CD14-positive monocyte (primary cell): ENCODE data around the gene TXNDC17. TPM values are rescaled to one million over a fixed set of nuclear protein-coding genes. Genes with fewer than 3 reads are reported as not detected.
A peak's percentile ranks its signal among the peaks of the same experiment; 100 is the strongest.

ENCODE experiments used
- DNase-seq, 3 donors: peaks; one replicate each; pipeline ENCODE4 v3.0.0-alpha.2; 2011 to 2022
- H2AFZ ChIP-seq: 2 replicates; pipeline ENCODE4 v1.6.0; 2012; ENCODE audit warnings: mild to moderate bottlenecking, low read depth, low read length, inconsistent platforms; ENCODE audit not compliant: insufficient read depth, poor library complexity, severe bottlenecking
- H3K27ac ChIP-seq, 2 donors: 1 replicate in 1 of 2; 2 replicates in 1 of 2; pipeline ENCODE4 v1.5.1; 2012 to 2013; ENCODE audit warnings: low read length in 2 of 2, control low read depth in 1 of 2, inconsistent platforms in 1 of 2, low read depth in 1 of 2, mild to moderate bottlenecking in 1 of 2
- H3K27me3 ChIP-seq, 2 donors: one replicate each; pipeline versions ENCODE4 v1.6.0 to v1.6.1; 2011 to 2013; ENCODE audit warnings: low read length in 2 of 2; ENCODE audit not compliant: control insufficient read depth in 2 of 2, insufficient read depth in 2 of 2
- H3K36me3 ChIP-seq, 2 donors: replicated peaks in 1 of 2; 1 replicate in 1 of 2; 2 replicates in 1 of 2; pipeline versions ENCODE4 v1.5.1 to v1.6.1; 2012 to 2013; ENCODE audit warnings: low read length in 2 of 2, control low read depth in 1 of 2, inconsistent platforms in 1 of 2, mild to moderate bottlenecking in 1 of 2; ENCODE audit not compliant: insufficient read depth in 2 of 2, control insufficient read depth in 1 of 2
- H3K4me1 ChIP-seq, 2 donors: 1 replicate in 1 of 2; 2 replicates in 1 of 2; pipeline versions ENCODE4 v1.5.1 to v1.6.1; 2012 to 2013; ENCODE audit warnings: low read length in 2 of 2, control low read depth in 1 of 2, inconsistent platforms in 1 of 2, mild to moderate bottlenecking in 1 of 2, moderate library complexity in 1 of 2; ENCODE audit not compliant: insufficient read depth in 2 of 2, control insufficient read depth in 1 of 2
- H3K4me2 ChIP-seq: replicated peaks from 2 replicates; pipeline ENCODE3; 2012; ENCODE audit warnings: low read length, moderate library complexity, mild to moderate bottlenecking; ENCODE audit not compliant: poor library complexity, severe bottlenecking; ENCODE audit errors: extremely low read depth
- H3K4me3 ChIP-seq, 3 experiments: fragments of 200-600 bp in 1 of 3; sonication (generic) in 1 of 3; replicated peaks in 1 of 3; 1 replicate in 2 of 3; 2 replicates in 1 of 3; pipeline ENCODE4 v1.5.1; 2011 to 2013; ENCODE audit warnings: low read length in 3 of 3, mild to moderate bottlenecking in 3 of 3, control low read depth in 2 of 3, low read depth in 2 of 3, inconsistent platforms in 1 of 3, moderate library complexity in 1 of 3
- H3K79me2 ChIP-seq: 2 replicates; pipeline ENCODE4 v1.6.0; 2012; ENCODE audit warnings: mild to moderate bottlenecking, control low read depth, inconsistent platforms, low read length, moderate library complexity; ENCODE audit not compliant: insufficient read depth
- H3K9ac ChIP-seq: 2 replicates; pipeline ENCODE4 v1.6.0; 2017; ENCODE audit warnings: low read length, mild to moderate bottlenecking; ENCODE audit not compliant: insufficient read depth, poor library complexity, severe bottlenecking
- H3K9me3 ChIP-seq, 2 donors: replicated peaks in 1 of 2; 1 replicate in 1 of 2; 2 replicates in 1 of 2; pipeline versions ENCODE4 v1.5.1 to v1.6.1; 2012 to 2013; ENCODE audit warnings: low read length in 2 of 2, control low read depth in 1 of 2; ENCODE audit not compliant: control insufficient read depth in 1 of 2, insufficient read depth in 1 of 2
- H4K20me1 ChIP-seq: 2 replicates; pipeline ENCODE4 v1.6.0; 2012; ENCODE audit warnings: mild to moderate bottlenecking, low read length, control low read depth, moderate library complexity; ENCODE audit not compliant: insufficient read depth
- H3K27ac Mint-ChIP-seq, 7 donors: one replicate each; pipeline ENCODE4 v1.8.0; 2020; ENCODE audit warnings: mild to moderate bottlenecking in 7 of 7, mixed read lengths in 7 of 7, moderate library complexity in 6 of 7, inconsistent platforms in 2 of 7
- H3K27me3 Mint-ChIP-seq, 3 donors: one replicate each; pipeline ENCODE4 v1.8.0; 2021 to 2022; ENCODE audit warnings: low read depth in 3 of 3, mild to moderate bottlenecking in 3 of 3, mixed read lengths in 3 of 3, moderate library complexity in 3 of 3, inconsistent platforms in 1 of 3
- H3K36me3 Mint-ChIP-seq, 2 donors: one replicate each; pipeline ENCODE4 v1.8.0; 2020; ENCODE audit warnings: mixed read lengths in 2 of 2, inconsistent platforms in 1 of 2, mild to moderate bottlenecking in 1 of 2
- H3K4me1 Mint-ChIP-seq: one replicate; pipeline ENCODE4 v1.8.0; 2020; ENCODE audit warnings: mild to moderate bottlenecking, mixed read lengths
- H3K4me3 Mint-ChIP-seq, 2 donors: one replicate each; pipeline ENCODE4 v1.8.0; 2020; ENCODE audit warnings: mild to moderate bottlenecking in 2 of 2, mixed read lengths in 2 of 2, moderate library complexity in 1 of 2
- H3K9me3 Mint-ChIP-seq, 7 donors: one replicate each; pipeline ENCODE4 v1.8.0; 2020 to 2022; ENCODE audit warnings: mixed read lengths in 7 of 7, mild to moderate bottlenecking in 6 of 7, moderate library complexity in 6 of 7, inconsistent platforms in 2 of 7
- WGBS: methylation state at CpG from one replicate; pipeline ENCODE4 v1.1.5; 2013; ENCODE audit warnings: missing lambda C conversion rate; ENCODE audit not compliant: insufficient coverage; 5-methylcytosine and 5-hydroxymethylcytosine counted together
- intact Hi-C, 2 donors: fragments of 100-400 bp; cut with micrococcal nuclease; formaldehyde crosslinking; loops; one replicate each; pipeline versions ENCODE4 v1.15.0 to v1.15.1; 2023
- polyA plus RNA-seq, 3 donors: library from polyadenylated mRNA; depleted of rRNA in 1 of 3; unstranded in 2 of 3; stranded (reverse) in 1 of 3; fragments of 300-500 nt in 2 of 3; fragments of >200 nt in 1 of 3; fragmentation: Illumina TruSeq in 2 of 3; gene quantifications; 1 replicate in 2 of 3; 2 replicates in 1 of 3; pipeline ENCODE4 v1.2.3, GENCODE V29; 2012 to 2021
- TF ChIP-seq, protein P1 (sequence below): fragments of 200-600 bp; IDR thresholded peaks from one replicate; pipeline ENCODE4 v1.8.0; 2022; ENCODE audit warnings: antibody characterized with exemption, mild to moderate bottlenecking

TXNDC17 gene
- polyA plus RNA-seq, 3 donors = 88.8 to 357 (median 319) TPM

DNA sequence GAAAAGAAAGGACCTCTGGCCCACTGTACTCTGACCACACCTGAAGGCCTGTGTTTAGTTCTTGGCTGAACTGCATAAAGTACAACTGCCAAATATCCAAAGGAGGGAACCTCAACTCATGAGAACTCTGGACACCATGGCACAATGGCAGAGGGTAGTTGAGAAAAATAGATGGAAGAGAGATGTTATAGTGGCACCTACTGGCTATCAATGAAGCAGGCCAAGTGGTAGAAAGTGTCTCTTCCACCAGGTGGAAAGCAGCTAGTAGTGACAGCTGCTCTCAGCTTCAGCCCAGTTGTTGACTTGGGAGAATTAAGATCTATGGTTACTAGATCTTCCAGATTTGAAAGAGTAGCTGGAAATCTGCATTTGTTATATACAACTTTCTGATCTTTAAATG lies 7.3 kb downstream of the TXNDC17 start:
- no peak for DNase-seq
- TF ChIP-seq, protein P1, sequence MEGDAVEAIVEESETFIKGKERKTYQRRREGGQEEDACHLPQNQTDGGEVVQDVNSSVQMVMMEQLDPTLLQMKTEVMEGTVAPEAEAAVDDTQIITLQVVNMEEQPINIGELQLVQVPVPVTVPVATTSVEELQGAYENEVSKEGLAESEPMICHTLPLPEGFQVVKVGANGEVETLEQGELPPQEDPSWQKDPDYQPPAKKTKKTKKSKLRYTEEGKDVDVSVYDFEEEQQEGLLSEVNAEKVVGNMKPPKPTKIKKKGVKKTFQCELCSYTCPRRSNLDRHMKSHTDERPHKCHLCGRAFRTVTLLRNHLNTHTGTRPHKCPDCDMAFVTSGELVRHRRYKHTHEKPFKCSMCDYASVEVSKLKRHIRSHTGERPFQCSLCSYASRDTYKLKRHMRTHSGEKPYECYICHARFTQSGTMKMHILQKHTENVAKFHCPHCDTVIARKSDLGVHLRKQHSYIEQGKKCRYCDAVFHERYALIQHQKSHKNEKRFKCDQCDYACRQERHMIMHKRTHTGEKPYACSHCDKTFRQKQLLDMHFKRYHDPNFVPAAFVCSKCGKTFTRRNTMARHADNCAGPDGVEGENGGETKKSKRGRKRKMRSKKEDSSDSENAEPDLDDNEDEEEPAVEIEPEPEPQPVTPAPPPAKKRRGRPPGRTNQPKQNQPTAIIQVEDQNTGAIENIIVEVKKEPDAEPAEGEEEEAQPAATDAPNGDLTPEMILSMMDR = peak; percentile 22
- no peak overlapping the region for H3K9ac ChIP-seq
- Mint-ChIP-seq H3K27ac (peak overlapping the region in 2 of 7 donors; percentile 4 to 73), H3K27me3 (peaks cover 11 to 13% (median 12%) of the 10 kb centered on the region in 3 donors), H3K36me3 (peaks cover 57 to 60% of the 10 kb centered on the region in 2 donors), H3K4me3 (no peak overlapping the region), H3K4me1 (peaks cover 28% of the 10 kb centered on the region), H3K9me3 (peaks cover 0 to 8% (median 0%) of the 10 kb centered on the region in 7 donors)
- no peaks in the 10 kb centered on the region for H3K9me3 ChIP-seq
- H3K79me2 ChIP-seq = peaks cover 46% of the 10 kb centered on the region
- no peak overlapping the region for H3K27ac ChIP-seq
- H3K36me3 ChIP-seq = peaks cover 17 to 62% of the 10 kb centered on the region in 2 donors
- no peak overlapping the region for H3K4me3 ChIP-seq
- H3K27me3 ChIP-seq = peaks cover 10 to 13% of the 10 kb centered on the region in 2 donors
- no peak overlapping the region for H2AFZ ChIP-seq
- no peak overlapping the region for H3K4me2 ChIP-seq
- peaks cover 18 to 20% of the 10 kb centered on the region in 2 donors for H3K4me1 ChIP-seq
- intact Hi-C loops = loop anchor here (1.0 to 10.0 kb wide), 2 partner anchors 173 to 175 kb away; no protein-coding TSS in a partner anchor
- peaks cover 44% of the 10 kb centered on the region for H4K20me1 ChIP-seq

DNA sequence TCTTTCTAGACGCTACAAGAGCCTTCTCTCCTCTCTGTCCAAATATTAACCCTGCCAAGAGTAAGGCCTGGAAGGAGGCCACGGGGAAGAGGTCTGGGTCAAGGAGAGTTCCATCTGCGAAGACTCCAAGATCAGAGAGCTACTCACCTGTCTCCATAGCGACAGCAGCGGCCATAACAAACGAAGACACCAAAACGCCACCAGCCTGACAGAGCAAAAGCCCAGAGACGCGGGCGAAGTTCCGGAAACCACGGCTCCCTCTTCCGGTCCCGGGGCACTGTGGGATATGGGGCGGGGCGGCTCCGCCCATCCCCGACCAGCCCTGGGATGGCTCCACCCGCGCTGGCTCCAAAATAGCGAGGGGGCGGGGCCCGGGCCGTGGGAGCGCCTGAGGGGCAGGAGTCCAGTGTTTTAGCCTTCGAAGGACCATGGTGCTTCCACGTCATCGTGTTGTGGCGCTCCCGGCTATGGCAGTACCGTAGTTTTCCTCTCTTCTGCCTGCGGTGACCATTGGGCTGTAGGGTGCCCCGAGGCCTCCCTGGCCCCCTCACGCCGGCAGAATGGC lies 10.6 kb downstream of the TXNDC17 start, which contains the start of the genes C17orf100 and MED31:
Gene C17orf100, plus strand, starts transcription at position 409 of the 565 bp plus-strand sequence. Its CDS starts 152 bp downstream, at position 561.
Gene MED31, minus strand, starts transcription at position 252 of the 565 bp plus-strand sequence. Its CDS starts 77 bp downstream, at position 175.
- WGBS = under 1% methylated on average over 32 of the region's 35 CpGs
- peak within 1 kb of the TSS; percentile 93 for H3K4me2 ChIP-seq
- peaks cover 0 to 31% of the 10 kb centered on the region in 2 donors for H3K36me3 ChIP-seq
- no peaks in the 10 kb centered on the region for H3K9me3 ChIP-seq
- Mint-ChIP-seq H3K4me1 (peaks cover 52% of the 10 kb centered on the region), H3K27ac (peak within 1 kb of the TSS; percentile 98 to 100 (median 99)), H3K4me3 (peak within 1 kb of the TSS; percentile 96 to 99), H3K9me3 (peaks cover 0 to 14% (median 3%) of the 10 kb centered on the region in 7 donors), H3K36me3 (peaks cover 44 to 48% of the 10 kb centered on the region in 2 donors), H3K27me3 (peaks cover 41 to 44% (median 42%) of the 10 kb centered on the region in 3 donors)
- H4K20me1 ChIP-seq = peaks cover 23% of the 10 kb centered on the region
- peaks cover 29 to 41% of the 10 kb centered on the region in 2 donors for H3K4me1 ChIP-seq
- DNase-seq = peak; percentile 96 to 97 (median 96)
- H2AFZ ChIP-seq = peak within 1 kb of the TSS; percentile 99
- TF ChIP-seq, protein P1 = no peak
- H3K9ac ChIP-seq = peak within 1 kb of the TSS; percentile 90
- peak within 1 kb of the TSS; percentile 75 to 96 (median 95) for H3K4me3 ChIP-seq
- H3K27ac ChIP-seq = peak within 1 kb of the TSS; percentile 91 to 99
- H3K27me3 ChIP-seq = peaks cover 36 to 42% of the 10 kb centered on the region in 2 donors
- intact Hi-C loops = loop anchor here in 1 of 2 donors (5.0 kb wide), 1 partner anchor 361 kb away; the partner anchor contains the start of gene RNASEK
- H3K79me2 ChIP-seq = peaks cover 32% of the 10 kb centered on the region
